ENCODE data around the gene INSYN1. TPM values are rescaled to one million over a fixed set of nuclear protein-coding genes. Genes with fewer than 3 reads are reported as not detected.
"Not testable (repeated sequence)": the region's sequence is repeated elsewhere in the genome, so short reads cannot be mapped to it uniquely, and the experiment has no call there.

INSYN1 gene
- total RNA-seq, 1 experiment from 2014 or later = 15.2 TPM

DNA sequence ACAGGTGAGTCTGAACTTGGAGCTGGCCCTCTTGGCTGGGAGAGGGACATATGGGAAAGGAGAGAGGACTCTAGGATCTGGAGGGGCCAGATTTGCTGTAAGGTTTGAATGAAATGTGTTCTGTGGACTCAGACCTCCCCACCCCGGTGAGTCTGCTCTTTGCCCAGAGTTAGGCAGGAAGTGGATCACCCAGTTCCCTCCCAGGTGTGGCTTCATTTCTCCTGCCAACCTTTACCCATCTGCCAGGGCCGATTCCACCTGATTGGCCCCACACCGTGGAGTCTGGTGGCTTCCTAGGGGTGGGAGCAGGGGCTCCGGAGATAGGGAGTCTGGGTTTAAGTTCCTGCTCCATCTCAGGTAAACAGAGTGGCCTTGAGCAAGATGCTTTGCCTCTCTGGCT is 43.5 kb downstream of the INSYN1 start:
- H3K27me3 ChIP-seq = no peaks in the 10 kb centered on the region
- H3K4me3 ChIP-seq = no peak overlapping the region
- H3K9me3 ChIP-seq = no peaks in the 10 kb centered on the region
- DNase-seq = no peak
- peaks cover 64% of the 10 kb centered on the region for H3K36me3 ChIP-seq

- Histone ChIP-seq H3K27me3 (no peaks in the 10 kb centered on the region), H3K4me3 (no peak overlapping the region), H3K36me3 (peaks cover 68% of the 10 kb centered on the region), H3K9me3 (no peaks in the 10 kb centered on the region)
- no peak for DNase-seq
These were observed 43.9 kb downstream of the INSYN1 start for GRCh38 chr15:73709241-73709640.

GRCh38 chr15:73708691-73709090 is 44.5 kb downstream of the INSYN1 start:
- DNase-seq = no peak
- Histone ChIP-seq H3K36me3 (peaks cover 64% of the 10 kb centered on the region), H3K4me3 (no peak overlapping the region), H3K27me3 (no peaks in the 10 kb centered on the region), H3K9me3 (no peaks in the 10 kb centered on the region)

GRCh38 chr15:73704869-73705645 is 48.1 kb downstream of the INSYN1 start:
- Histone ChIP-seq H3K27me3 (no peaks in the 10 kb centered on the region), H3K9me3 (no peaks in the 10 kb centered on the region), H3K36me3 (peaks cover 55% of the 10 kb centered on the region), H3K4me3 (no peak overlapping the region)
- DNase-seq = peak; percentile 33

DNA sequence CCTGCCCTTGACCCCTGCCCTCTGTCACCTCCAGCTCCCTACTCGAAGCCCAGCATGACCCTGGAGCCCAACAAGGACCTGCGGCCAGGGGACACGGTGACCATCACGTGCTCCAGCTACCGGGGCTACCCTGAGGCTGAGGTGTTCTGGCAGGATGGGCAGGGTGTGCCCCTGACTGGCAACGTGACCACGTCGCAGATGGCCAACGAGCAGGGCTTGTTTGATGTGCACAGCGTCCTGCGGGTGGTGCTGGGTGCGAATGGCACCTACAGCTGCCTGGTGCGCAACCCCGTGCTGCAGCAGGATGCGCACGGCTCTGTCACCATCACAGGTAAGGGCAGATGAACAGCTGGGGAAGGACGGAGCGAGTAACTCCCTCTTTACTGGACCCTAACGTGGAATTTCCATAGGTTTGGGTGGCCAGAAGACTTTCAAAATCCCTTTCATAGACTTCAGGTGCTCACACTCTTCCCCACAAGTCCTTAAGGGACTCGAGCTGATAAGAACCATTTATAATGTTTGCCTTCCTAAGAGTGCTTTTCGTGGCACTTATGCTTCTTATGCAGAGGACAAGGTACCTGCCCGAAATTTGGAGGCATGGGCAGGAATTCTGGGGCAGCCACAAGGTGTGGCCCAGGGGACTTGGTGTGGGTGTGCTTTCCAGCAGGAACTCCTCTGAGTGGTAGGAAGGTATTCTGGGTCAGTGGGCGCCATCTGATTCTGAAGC is 48.8 kb downstream of the INSYN1 start:
- H3K4me3 ChIP-seq, DNase-seq, H3K27me3 ChIP-seq, H3K9me3 ChIP-seq: not testable (repeated sequence)
- H3K36me3 ChIP-seq = peaks cover 57% of the 10 kb centered on the region

GRCh38 chr15:73703601-73704000 is 49.5 kb downstream of the INSYN1 start:
- not testable (repeated sequence) for H3K9me3 ChIP-seq, DNase-seq, H3K27me3 ChIP-seq, H3K4me3 ChIP-seq
- peaks cover 60% of the 10 kb centered on the region for H3K36me3 ChIP-seq

GRCh38 chr15:73702311-73703239 is 50.6 kb downstream of the INSYN1 start:
- not testable (repeated sequence) for H3K27me3 ChIP-seq, H3K4me3 ChIP-seq, H3K9me3 ChIP-seq, DNase-seq
- peaks cover 59% of the 10 kb centered on the region for H3K36me3 ChIP-seq

DNA sequence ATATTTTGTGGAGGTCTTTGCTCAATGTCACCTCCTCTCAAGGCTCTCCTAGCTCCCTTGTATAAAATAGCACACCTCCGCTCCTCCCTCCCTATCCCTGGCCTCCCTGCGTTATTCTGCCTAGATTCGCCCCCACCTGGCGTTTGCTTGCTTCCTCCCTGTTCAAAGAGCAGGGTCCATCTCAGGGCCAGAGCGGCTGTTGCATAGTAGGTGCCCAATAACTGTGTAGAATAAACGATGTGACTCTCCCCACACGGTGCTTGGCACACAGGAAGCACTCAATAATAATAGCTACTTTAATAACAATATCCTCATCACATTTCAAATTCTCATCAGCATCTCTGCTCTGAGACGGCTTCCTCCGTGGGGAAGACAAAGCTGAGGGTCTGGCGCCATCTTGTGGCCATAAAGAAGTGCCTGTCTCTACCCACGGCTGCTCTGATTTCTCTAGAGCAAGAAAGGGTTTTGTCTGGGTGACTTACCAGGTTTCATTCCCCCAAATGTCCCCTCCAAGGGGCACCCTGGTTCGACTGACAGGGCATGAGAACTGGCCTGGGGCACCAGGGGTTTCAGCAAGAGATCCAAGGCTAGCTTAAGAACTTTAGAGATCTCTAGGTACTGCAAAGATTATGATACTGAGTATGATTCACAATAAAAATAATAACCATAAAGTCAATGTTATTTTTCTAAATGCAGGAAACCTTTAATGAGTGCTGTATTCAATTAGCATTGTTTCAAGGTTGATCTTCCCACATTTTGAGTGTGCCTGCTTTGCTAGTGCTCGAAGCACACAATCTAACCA is 52.9 kb downstream of the INSYN1 start:
- Histone ChIP-seq H3K4me3 (no peak overlapping the region), H3K36me3 (peaks cover 40% of the 10 kb centered on the region), H3K9me3 (no peaks in the 10 kb centered on the region), H3K27me3 (no peaks in the 10 kb centered on the region)
- peak; percentile 55 for DNase-seq

DNA sequence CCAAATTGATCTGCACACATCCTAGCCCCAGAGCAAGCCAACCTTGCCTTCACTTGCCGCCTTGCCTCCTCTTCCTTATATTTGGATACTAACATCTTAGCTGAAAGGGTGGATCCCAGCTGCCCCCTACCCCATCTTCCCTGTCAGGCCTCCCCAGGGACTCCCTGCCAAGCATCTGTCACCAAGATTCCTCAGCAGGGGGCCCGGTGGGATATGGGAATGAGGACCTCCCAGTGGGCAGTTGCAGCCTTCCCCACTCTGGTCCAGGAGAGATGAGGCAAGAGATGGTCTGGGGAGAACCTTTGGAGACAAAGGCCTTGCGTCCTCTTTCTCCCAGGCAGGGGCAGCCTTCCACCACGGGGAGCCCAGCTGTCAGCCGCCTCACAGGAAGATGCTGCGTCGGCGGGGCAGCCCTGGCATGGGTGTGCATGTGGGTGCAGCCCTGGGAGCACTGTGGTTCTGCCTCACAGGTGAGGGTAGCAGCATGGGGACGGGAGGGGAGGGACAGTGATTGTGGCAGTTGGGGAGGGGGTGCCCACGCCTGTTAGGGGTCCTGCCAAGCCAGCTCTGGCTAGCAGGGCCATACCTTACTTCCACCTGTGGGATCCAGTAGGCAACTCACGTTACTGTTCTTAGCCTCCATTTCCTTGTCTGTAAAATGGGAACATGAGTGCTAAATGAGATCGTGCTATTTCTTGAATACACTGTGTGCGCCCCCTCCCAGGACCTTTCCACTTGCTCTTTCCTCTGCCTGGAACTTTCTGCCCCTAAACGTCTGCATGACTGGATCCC is 53.7 kb downstream of the INSYN1 start:
- Histone ChIP-seq H3K4me3 (no peak overlapping the region), H3K36me3 (peaks cover 37% of the 10 kb centered on the region), H3K27me3 (no peaks in the 10 kb centered on the region), H3K9me3 (no peaks in the 10 kb centered on the region)
- DNase-seq = no peak

- Histone ChIP-seq H3K4me3 (no peak overlapping the region), H3K27me3 (no peaks in the 10 kb centered on the region), H3K9me3 (no peaks in the 10 kb centered on the region), H3K36me3 (peaks cover 34% of the 10 kb centered on the region)
- DNase-seq = peak; percentile 96
These were observed 56.1 kb downstream of the INSYN1 start for GRCh38 chr15:73697033-73697467.

- no peaks in the 10 kb centered on the region for H3K9me3 ChIP-seq
- no peak overlapping the region for H3K4me3 ChIP-seq
- DNase-seq = no peak
- peaks cover 30% of the 10 kb centered on the region for H3K36me3 ChIP-seq
- H3K27me3 ChIP-seq = no peaks in the 10 kb centered on the region
These were observed 56.5 kb downstream of the INSYN1 start for GRCh38 chr15:73696641-73697001.

- no peaks in the 10 kb centered on the region for H3K9me3 ChIP-seq
- H3K27me3 ChIP-seq = no peaks in the 10 kb centered on the region
- no peak overlapping the region for H3K4me3 ChIP-seq
- DNase-seq = no peak
- peaks cover 24% of the 10 kb centered on the region for H3K36me3 ChIP-seq
These were observed 57.1 kb downstream of the INSYN1 start for GRCh38 chr15:73695773-73696640.

DNA sequence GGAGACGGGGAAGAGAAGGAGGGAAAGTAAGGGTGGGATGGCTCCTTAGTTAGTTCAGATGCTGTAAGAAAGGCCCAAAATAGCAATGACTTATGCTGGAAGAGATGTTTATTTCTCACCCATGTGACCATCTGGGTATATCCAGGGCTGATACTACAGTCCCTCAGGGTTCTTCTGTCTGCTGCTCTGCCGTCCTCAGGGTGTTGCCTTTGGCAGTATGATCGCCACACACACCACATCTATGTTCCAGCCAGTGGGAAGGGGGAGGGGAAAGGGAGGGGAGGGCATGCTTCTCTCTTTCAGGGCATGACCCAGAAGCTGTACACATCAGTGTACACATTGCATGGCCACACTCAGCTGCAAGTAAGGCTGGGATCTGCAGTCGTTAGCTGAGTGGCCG is 58.7 kb downstream of the INSYN1 start:
- H3K27me3 ChIP-seq = no peaks in the 10 kb centered on the region
- no peaks in the 10 kb centered on the region for H3K9me3 ChIP-seq
- no peak overlapping the region for H3K4me3 ChIP-seq
- no peak for DNase-seq
- H3K36me3 ChIP-seq = peaks cover 34% of the 10 kb centered on the region

DNA sequence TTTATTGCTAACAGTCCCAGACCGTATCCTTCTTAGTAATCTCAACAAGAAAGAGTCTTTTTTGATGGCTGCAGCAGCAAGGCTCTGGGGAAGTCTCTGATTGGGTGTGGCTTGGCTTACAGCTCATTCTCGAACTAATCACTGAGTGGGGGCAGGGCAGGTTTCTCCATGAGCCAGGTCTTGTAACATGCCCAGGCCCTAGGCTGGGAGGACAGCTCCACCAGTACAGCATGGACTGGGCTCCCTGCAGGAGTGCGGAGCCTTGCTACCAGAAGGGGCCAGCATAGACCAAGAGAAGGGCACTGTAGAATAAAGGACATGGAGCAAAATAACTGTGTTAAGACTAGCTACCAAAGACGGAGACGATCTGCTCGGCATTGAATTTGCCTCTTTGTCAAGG is 61.8 kb downstream of the INSYN1 start:
- no peak for DNase-seq
- Histone ChIP-seq H3K27me3 (no peaks in the 10 kb centered on the region), H3K4me3 (no peak overlapping the region), H3K9me3 (no peaks in the 10 kb centered on the region), H3K36me3 (peaks cover 24% of the 10 kb centered on the region)

GRCh38 chr15:73688455-73688854 is 64.7 kb downstream of the INSYN1 start:
- no peak for DNase-seq
- Histone ChIP-seq H3K36me3 (peaks cover 22% of the 10 kb centered on the region), H3K4me3 (no peak overlapping the region), H3K9me3 (no peaks in the 10 kb centered on the region), H3K27me3 (no peaks in the 10 kb centered on the region)

All from MG63 (cell line).